ENCODE measurements around the gene BID.

- TF ChIP-seq CTCF (IDR thresholded peaks at IDR 0.05): no peak
- no peak for TF ChIP-seq SIN3A (IDR thresholded peaks at IDR 0.05; ENCODE audit: borderline replicate concordance, insufficient read depth, low read depth, low read length)
- TF ChIP-seq POLR2AphosphoS5 (IDR thresholded peaks at IDR 0.05; ENCODE audit: low read depth, low read length): no peak
- TF ChIP-seq, protein P1, sequence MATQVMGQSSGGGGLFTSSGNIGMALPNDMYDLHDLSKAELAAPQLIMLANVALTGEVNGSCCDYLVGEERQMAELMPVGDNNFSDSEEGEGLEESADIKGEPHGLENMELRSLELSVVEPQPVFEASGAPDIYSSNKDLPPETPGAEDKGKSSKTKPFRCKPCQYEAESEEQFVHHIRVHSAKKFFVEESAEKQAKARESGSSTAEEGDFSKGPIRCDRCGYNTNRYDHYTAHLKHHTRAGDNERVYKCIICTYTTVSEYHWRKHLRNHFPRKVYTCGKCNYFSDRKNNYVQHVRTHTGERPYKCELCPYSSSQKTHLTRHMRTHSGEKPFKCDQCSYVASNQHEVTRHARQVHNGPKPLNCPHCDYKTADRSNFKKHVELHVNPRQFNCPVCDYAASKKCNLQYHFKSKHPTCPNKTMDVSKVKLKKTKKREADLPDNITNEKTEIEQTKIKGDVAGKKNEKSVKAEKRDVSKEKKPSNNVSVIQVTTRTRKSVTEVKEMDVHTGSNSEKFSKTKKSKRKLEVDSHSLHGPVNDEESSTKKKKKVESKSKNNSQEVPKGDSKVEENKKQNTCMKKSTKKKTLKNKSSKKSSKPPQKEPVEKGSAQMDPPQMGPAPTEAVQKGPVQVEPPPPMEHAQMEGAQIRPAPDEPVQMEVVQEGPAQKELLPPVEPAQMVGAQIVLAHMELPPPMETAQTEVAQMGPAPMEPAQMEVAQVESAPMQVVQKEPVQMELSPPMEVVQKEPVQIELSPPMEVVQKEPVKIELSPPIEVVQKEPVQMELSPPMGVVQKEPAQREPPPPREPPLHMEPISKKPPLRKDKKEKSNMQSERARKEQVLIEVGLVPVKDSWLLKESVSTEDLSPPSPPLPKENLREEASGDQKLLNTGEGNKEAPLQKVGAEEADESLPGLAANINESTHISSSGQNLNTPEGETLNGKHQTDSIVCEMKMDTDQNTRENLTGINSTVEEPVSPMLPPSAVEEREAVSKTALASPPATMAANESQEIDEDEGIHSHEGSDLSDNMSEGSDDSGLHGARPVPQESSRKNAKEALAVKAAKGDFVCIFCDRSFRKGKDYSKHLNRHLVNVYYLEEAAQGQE (IDR thresholded peaks at IDR 0.05; ENCODE audit: insufficient read depth in 1 of 2, low read depth in 2 of 2, low read length in 1 of 2): no peak
- TF ChIP-seq TCF7L2 (IDR thresholded peaks at IDR 0.05; ENCODE audit: low read depth, low read length): no peak
Observed at GRCh38 chr22:17777717-17778044, 3.4 kb upstream of the BID start.
